Measurements from ENCODE around the gene CHST3.

The CHST3 gene

GRCh38 chr10:72035252-72035887, 71.2 kb downstream of the CHST3 start:
- DNase-seq: no peak

DNA sequence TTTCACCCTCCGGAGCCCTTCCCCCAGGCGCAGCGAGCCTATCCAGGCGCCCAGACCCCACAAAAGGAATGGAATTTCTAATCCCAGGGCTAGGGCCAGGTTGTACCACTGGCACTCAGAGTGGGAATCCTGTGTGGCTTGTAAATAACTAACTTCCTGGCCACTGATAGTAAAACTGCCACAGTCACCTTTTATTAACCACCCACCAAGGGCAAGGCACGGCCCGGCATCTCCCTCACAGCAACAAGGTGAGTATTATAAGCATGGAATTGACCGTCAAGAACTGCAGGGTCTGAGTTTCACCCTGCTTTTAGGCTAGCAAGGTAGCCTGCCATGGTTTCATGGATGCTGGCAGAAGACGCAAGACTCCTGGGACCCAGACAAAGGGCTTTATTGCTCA, 73.1 kb downstream of the CHST3 start:
- DNase-seq: no peak

DNA sequence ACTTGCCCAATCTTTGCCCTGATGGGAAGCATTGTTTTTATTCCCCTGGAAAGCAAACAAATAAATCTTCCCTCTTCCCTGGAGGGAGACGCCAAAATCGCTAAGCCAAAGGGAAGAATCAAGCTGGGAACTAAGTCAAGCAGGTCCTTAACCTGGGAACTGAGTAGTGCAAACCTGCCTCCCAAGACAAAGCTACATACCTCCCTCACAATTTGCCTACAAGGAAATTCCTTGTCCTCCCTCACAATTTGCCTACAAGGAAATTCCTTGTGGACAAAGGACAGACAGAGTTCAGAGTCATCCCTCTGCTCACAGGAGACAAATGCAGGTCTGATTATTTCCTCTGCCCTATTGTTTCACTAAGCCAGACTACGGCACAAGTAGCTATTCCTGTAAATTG, 73.6 kb downstream of the CHST3 start:
- no peak for DNase-seq

DNA sequence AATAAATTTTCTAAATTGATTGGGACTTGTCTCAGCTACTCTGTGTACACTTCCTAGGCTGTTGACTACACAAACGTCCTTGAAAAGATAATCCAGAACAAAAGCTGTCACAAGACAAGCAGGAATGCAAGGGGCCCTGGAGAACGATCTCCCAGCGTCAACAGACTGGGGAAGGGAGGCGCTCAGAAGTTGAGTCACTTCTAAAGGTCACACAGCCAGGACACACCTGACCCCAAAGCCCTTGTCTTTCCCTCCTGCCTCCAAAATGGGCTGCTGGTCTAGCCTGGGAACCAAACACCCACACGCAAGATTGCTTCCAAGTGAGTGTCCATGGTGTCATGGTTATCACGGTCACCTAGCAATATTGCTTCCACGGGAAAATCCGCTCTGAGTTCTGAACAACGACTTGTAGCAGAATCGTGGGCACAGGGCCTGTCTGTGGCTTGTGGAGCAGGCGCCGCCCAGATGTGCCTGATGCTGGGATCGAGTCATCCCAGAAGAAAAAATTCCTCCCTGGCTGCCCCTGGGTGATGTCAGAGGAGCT, 74.3 kb downstream of the CHST3 start:
- DNase-seq: no peak

GRCh38 chr10:72039377-72039776, 75.2 kb downstream of the CHST3 start:
- DNase-seq: no peak

DNA sequence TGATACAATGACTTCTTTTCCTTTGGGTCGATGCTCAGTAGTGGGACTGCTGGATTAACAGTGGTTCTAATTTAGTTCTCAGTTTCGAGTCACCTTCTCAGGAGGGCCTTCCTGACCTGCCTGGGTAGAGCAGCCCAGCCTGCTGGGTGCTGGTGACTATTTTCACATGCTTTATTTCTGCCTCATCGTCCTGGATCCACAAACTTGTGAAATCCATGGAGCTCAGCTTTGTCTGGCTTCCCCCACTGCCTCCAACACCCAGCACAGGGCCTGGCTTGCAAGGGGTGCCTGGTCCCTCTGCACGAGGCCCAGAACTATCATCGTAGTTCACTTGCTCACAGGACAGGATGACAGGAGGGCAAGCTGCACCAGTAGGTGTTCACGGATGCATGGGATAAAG, 77.3 kb downstream of the CHST3 start:
- DNase-seq: no peak

GRCh38 chr10:72043016-72043834, 79.0 kb downstream of the CHST3 start:
- DNase-seq: no peak

DNA sequence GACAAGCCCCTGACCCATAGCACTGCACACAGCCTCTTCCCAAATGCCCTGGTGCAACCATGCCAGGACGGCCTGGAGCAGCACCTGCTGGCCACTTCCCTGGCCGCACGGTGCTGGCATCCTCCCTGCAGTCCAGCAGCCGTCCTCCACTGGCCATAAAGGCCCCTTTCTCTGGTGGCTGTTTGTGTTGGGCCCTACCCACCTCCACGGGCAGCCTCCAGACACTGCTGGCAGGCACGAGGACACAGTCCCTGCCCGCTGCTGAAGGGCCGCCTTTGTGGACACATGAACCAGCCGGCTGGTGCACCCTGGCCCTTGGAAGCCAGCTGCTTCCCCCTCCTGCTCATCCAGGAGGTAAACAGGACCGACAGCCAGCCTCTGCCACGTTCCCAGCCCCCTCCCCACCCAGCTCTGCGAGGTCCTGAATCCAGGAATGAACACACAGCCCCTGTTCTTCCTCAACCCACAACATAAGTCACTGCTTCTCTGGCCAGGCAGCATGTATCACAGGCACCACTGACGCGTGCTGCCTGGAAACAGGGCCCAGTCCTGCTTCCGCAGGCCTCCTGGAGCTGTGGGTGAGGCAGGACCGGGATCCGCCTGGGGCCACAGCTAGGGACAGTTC, 80.3 kb downstream of the CHST3 start:
- no peak for DNase-seq

DNA sequence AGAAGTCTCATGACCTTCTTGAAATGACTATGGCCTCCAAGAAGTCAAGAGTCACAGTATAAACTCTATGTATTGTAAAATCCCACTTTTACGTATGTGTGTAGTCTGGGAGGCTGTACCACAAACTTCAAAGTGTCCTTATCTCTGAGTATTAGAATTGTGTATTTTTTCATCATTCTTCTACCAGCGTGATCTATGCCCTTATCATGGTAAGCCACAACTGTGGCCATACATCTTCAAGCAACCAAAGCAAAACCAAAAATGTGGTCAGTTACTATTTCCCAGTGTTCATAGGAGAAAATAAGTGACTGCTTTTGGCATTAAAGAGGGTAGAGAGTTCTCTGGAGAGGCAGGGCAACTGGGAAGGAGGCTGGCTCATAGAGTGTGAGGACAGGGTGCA, 81.4 kb downstream of the CHST3 start:
- DNase-seq: no peak

GRCh38 chr10:72048450-72049124, 84.4 kb downstream of the CHST3 start:
- DNase-seq: peak; percentile 63

DNA sequence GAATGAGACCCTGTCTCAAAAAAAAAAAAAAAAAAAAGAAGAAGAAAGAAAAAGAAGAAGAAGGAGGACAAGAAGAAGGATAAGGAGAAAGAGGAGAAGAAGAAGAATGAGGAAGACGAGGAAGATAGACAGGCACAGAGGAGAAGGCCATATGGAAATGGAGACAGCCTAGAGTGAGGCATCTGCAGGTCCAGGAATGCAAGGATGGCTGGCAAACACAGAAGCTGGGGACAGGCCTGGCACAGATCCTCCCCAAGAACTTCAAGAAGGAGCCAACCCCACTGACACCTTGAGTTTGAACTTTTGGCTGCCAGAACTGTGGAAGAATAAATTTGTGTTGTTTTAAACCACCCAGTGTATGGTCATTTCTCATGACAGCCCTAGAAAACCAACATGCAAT, 85.3 kb downstream of the CHST3 start:
- no peak for DNase-seq

- DNase-seq: no peak
These were observed 86.0 kb downstream of the CHST3 start for GRCh38 chr10:72049969-72050781.

- no peak for DNase-seq
These were observed 86.7 kb downstream of the CHST3 start for GRCh38 chr10:72050873-72051272.

DNA sequence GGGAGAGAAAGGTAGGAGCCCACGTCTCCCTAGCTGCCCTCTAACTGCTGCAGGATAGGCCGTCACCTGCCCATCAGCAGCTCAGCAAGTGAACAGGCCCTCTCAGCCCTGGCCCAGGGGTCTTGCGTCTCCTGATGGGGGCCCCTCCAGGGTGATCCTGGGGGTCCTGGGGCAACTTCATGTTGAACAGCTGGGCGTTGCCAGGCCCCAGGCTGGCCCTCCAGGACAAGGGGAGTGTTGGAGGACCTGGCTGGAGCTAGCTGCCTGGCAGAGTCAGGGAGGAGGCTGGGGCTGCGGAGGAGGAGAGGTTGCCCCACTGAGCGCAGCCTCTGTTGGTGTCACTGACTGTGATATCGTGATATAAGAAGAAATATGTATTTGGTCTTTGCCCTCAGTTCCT, 89.5 kb downstream of the CHST3 start:
- no peak for DNase-seq

DNA sequence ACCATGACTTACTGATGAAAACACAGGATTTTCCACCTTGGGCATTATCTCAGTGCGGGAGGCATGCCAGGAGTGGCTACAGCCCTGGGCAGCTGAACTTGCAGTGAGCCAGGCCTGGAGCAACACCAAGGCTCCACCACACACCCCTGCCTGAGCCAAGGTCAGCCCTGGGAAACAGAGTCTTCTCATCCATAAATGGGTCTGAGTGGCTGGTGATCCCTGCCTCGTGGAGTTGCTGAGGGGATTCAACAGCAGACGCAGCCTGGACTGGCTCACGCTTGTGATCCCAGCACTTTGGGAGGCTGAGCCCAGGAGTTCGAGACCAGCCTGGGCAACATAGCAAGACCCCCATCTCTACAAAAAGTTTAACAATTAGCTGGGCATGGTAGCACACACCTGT, 91.9 kb downstream of the CHST3 start:
- DNase-seq: no peak

- no peak for DNase-seq
These were observed 92.9 kb downstream of the CHST3 start for GRCh38 chr10:72056932-72057751.

DNA sequence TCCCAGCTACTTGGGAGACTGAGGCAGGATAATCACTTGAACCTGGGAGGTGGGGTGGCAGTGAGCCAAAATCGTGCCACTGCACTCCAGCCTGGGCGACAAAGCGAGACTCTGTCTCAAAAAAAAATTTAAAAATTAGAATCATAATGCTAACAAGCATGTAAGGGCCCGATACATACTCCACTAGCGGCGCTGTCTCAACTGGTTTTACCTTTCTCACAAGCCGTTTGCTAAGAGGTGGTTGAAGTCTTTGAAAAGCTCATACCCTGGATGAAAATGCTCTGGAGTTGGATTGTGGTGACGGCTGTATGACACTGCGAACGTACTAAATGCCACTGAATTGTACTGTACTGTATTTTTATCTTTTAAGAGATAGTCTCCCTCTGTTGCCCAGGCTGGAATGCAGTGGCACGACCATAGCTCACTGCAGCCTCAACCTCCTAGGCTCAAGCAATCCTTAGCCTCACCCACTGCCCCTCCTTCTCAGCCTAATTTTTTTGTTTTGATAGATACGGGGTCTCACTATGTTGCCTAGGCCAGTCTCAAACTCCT, 94.2 kb downstream of the CHST3 start:
- DNase-seq: no peak

DNA sequence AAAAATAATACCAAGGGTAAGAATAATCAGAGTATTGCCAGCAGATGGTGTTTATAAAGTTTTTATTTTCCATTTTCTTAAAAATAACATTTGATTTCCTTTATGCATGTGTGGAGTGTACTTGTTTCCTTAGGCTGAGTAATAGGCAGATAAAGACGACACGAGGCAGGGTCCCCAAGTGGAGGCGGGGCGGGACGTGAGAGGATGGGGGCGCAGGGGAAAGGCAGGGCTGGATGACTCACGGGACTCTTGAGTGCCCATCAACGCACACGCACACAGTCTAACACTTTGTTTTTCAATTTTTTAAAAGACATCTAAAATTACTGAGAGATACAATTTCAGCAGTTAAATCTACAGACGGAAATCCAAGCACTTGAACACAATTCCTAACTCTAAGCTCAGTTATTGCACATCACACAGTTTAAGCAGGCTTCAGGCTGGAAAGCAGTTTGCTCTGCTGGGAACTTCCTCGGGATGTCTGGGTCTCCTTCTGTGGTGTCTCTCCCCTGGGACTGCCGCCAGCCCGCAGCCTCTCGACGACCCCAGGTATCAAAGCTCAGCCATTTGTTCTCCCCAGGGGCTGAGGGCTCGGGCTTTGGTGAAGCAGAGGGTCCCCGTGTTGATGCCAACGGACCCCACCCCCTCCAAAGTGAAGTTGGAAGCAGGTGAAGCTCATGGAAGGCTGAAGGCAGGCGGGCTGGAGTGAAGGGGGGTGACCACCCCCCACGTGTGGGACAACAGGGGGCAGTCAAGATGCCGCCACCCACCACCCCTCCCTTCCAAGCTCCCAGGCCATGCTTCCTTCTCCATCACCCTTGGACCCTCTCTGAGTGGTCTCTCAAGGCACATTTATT, 95.0 kb downstream of the CHST3 start:
- DNase-seq: no peak

GRCh38 chr10:72059843-72060822, 95.9 kb downstream of the CHST3 start:
- no peak for DNase-seq

Data from DMS79 (cell line).